GM12872 (cell line): Measurements from ENCODE around the gene KLHDC9.

Experiments used
- CTCF ChIP-seq: IDR thresholded peaks from 3 replicates; pipeline ENCODE4 v1.5.1; 2011; ENCODE audit warnings: low read depth, mild to moderate bottlenecking, low read length, moderate library complexity; ENCODE audit not compliant: insufficient read depth

The KLHDC9 gene

DNA sequence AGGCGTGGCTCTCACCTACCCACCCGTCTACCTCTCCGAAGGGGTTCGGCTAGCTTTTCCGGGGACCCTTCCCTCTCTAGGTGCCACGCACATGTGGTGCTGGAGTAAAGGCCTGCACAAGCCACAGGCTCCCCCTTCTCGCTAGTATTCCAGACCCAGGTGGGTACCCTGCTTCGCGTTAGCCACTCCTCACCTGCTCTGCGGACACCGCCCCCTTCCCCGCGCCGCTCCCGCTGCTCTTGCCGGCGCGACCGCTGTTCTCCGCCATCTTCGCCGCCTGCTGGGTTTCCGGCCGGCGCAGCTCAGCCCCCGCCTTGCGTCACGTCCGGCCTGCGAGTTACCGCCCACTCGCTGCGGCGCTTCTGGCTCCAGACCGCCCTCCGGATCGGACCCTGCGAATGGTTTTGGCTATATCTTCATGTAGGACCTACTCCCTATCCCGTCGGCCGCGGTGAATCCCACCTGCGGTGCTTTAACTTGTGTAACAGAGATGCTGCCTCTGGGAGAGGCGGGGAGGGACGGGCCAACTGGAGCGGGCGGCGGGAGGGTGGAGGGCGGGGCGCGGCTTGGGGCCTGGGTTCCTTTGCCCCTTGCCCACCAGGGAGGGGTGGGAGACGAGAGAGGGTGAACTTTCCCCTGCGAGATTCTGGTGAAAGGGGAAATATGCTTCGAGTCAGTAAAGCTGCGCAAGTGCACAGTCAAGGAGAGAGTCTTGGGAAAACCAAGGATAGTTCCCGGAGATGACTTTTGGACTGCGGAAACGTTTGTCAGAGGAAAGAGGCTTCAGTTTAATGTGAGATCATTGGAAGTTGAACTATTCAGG is 19.8 kb downstream of the KLHDC9 start, which contains the start of the genes NIT1 and PFDN2:
Gene NIT1 (plus strand): TSS at position 347 of the 823 bp plus-strand sequence. CDS start 72 bp downstream, at position 419.
Gene PFDN2 (minus strand): TSS at position 279 of the 823 bp plus-strand sequence. CDS start 11 bp downstream, at position 268.
- no peak for TF ChIP-seq CTCF

DNA sequence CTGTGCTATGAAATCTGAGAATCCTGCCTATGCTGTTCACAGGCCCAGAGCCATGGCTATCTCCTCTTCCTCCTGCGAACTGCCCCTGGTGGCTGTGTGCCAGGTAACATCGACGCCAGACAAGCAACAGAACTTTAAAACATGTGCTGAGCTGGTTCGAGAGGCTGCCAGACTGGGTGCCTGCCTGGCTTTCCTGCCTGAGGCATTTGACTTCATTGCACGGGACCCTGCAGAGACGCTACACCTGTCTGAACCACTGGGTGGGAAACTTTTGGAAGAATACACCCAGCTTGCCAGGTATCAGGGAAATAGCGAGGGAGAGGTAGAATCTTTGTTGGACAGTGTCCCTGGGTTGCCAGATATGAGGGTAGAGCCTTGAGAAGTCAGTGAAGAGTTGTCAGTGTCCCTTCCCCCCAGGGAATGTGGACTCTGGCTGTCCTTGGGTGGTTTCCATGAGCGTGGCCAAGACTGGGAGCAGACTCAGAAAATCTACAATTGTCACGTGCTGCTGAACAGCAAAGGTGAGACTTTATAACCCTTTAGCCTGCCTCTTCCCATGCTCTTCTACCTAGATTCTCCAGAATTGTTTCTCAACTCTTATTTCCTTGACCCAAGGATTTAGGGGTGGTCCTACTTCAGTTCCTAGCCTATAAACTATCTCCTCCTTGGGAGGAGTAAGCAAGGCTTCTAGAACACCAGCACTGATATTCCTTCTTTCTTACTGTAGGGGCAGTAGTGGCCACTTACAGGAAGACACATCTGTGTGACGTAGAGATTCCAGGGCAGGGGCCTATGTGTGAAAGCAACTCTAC is 21.1 kb downstream of the KLHDC9 start:
- TF ChIP-seq CTCF: peak; percentile 53

- TF ChIP-seq CTCF: no peak
These were observed 23.0 kb downstream of the KLHDC9 start for GRCh38 chr1:161121042-161121650.

GRCh38 chr1:161121834-161122233 is 23.7 kb downstream of the KLHDC9 start:
- TF ChIP-seq CTCF: no peak

- no peak for TF ChIP-seq CTCF
These were observed 24.8 kb downstream of the KLHDC9 start for GRCh38 chr1:161122967-161123366.

- no peak for TF ChIP-seq CTCF
These were observed 29.5 kb downstream of the KLHDC9 start for GRCh38 chr1:161127649-161128048.
